Measurements from ENCODE around the gene UBE2N. TPM values are rescaled to one million over a fixed set of nuclear protein-coding genes. Genes with fewer than 3 reads are reported as not detected.

The UBE2N gene, protein sequence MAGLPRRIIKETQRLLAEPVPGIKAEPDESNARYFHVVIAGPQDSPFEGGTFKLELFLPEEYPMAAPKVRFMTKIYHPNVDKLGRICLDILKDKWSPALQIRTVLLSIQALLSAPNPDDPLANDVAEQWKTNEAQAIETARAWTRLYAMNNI
- 134 and 154 TPM in 2 replicates for total RNA-seq (2014; rRNA removed; shearing (Covaris generic))
- 328 and 385 TPM in 2 replicates for polyA plus RNA-seq (2016; fragmentation: Nextera tagmentation; extraction: Ambion mirVana)
- long read RNA-seq, full-length matches to known transcripts: 104 of 112 reads
- long read RNA-seq, partial matches to known transcripts: 1 of 112 reads
- long read RNA-seq, other reads (novel, unspliced or antisense): 7 of 112 reads

DNA sequence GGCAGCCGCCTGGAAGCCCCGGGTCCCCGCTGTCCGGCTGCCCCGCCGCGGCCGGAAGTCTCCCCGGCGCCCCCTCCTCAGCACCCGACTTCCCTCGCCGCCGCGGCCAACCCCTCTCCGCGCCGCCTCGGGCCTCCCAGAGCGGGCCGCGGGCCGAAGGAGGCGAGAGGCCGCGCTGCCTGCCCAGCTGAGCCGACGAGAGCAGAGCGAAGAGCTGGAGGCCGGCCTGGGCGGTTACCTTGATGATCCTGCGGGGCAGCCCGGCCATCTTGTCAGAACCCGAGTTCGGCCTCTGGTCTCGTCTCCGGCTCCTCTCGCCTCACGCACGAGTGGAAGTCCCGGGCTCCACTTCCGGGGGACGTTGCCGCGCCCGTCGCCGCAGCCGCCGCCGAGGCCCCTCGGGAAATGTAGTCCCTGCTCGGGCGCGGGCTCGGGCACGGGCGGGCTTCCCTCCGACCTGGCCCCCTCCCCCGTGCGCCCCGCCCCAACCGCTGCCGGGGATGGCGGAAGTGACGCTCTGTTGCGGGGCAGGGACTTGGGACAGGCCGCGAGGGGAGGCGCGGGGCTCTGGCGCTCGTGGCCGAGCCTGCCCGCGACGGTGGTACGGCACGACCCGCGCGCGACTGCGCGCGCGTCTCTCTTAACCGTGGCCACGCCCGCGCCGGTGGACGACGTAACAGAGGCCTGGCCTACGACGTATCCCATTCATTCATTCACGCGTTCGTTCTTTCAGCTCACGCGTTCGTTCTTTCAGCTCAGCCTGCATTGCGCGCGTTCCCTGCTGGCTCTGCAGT lies at the start of gene UBE2N:
TSS of gene UBE2N (minus strand) at position 331 of the 794 bp plus-strand sequence. CDS start at position 268, 63 bp downstream.
- peaks cover 4% of the 10 kb centered on the region for H3K27me3 Mint-ChIP-seq (ENCODE audit: insufficient read depth, low read depth, poor library complexity)
- Histone ChIP-seq H3K9me2 (ENCODE audit: insufficient read depth) (no peaks in the 10 kb centered on the region), H3K4me1 (ENCODE audit: insufficient read depth) (peaks cover 43% of the 10 kb centered on the region), H3F3A (replicated peaks; ENCODE audit: low read depth) (no peaks in the 10 kb centered on the region), H2AFZ (peak within 1 kb of the TSS; percentile 77; the same call in 1 of the 2 replicates), H3K79me2 (replicated peaks; ENCODE audit: insufficient read depth) (peaks cover 51% of the 10 kb centered on the region), H3K4me3 (peak within 1 kb of the TSS; percentile 93), H3K27me3 (ENCODE audit: insufficient read depth) (no peaks in the 10 kb centered on the region), H3K4me2 (peak within 1 kb of the TSS; percentile 97), H3K36me3 (ENCODE audit: insufficient read depth) (no peaks in the 10 kb centered on the region), H4K20me1 (replicated peaks; ENCODE audit: insufficient read depth) (peaks cover 40% of the 10 kb centered on the region), H3K27ac (ENCODE audit: low read depth) (peak within 1 kb of the TSS; percentile 94)
- peak; percentile 89 for TF ChIP-seq CREB1 (CRISPR knock-in tag; IDR thresholded peaks at IDR 0.05; ENCODE audit: low read depth)
- TF ChIP-seq, protein P1, sequence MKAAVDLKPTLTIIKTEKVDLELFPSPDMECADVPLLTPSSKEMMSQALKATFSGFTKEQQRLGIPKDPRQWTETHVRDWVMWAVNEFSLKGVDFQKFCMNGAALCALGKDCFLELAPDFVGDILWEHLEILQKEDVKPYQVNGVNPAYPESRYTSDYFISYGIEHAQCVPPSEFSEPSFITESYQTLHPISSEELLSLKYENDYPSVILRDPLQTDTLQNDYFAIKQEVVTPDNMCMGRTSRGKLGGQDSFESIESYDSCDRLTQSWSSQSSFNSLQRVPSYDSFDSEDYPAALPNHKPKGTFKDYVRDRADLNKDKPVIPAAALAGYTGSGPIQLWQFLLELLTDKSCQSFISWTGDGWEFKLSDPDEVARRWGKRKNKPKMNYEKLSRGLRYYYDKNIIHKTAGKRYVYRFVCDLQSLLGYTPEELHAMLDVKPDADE (IDR thresholded peaks at IDR 0.05): peak; percentile 94
- TF ChIP-seq POLR2AphosphoS5 (IDR thresholded peaks at IDR 0.05; ENCODE audit: low read depth): peak; percentile 92
- TF ChIP-seq ZNF331 (CRISPR knock-in tag; IDR thresholded peaks at IDR 0.05; ENCODE audit: low read depth): no peak
- peaks cover 3% of the 10 kb centered on the region; the same call in 2 of the 3 replicates for H3K9me3 Mint-ChIP-seq
- peaks cover 42% of the 10 kb centered on the region for H3K4me1 Mint-ChIP-seq
- ATAC-seq: peak; percentile 87
- peak within 1 kb of the TSS; percentile 99 for H3K27ac Mint-ChIP-seq
- peaks cover 7% of the 10 kb centered on the region; the same call in 1 of the 3 replicates for H3K36me3 Mint-ChIP-seq (ENCODE audit: low read depth)
- H3K4me3 Mint-ChIP-seq: peak within 1 kb of the TSS; percentile 96
- peak; percentile 96 for DNase-seq (ENCODE audit: low spot score)

DNA sequence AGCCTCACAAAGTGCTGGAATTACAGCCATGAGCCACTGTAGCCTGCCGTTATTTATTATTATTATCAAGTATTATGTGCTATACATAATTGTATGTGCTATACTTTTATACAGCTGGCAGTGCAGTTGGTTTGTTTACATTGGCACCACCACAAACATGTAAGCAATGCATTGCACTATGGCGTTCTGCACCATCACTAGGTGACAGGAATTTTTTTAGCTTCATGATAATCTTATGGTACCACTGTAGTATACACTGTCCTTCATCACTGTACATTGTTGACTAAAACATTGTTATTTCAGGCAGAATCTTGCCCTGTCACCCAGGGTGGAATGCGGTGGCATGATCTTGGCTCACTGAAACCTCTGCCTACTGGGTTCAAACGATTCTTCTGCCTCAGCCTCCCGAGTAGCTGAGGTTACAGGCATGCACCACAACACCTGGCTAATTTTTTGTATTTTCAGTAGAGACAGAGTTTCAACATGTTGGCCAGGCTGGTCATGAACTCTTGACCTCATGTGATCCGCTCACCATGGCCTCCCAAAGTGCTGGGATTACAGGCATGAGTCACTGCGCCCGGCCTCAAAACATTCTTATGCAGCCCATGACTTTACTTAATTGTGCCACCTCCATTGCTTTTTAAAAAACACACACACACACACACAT lies 42.7 kb upstream of the UBE2N start:
- H3K4me2 ChIP-seq: no peak overlapping the region
- H3K4me3 ChIP-seq: no peak overlapping the region
- H3K27ac Mint-ChIP-seq: no peak overlapping the region

More for the DNA sequence above, 42.7 kb upstream of the UBE2N start:
- Mint-ChIP-seq H3K4me3 (no peak overlapping the region), H3K9me3 (no peaks in the 10 kb centered on the region), H3K4me1 (no peaks in the 10 kb centered on the region), H3K27me3 (ENCODE audit: insufficient read depth, low read depth, poor library complexity) (no peaks in the 10 kb centered on the region), H3K36me3 (ENCODE audit: low read depth) (peaks cover 41% of the 10 kb centered on the region)
- H3K27me3 ChIP-seq (ENCODE audit: insufficient read depth): no peaks in the 10 kb centered on the region
- H3K4me1 ChIP-seq (ENCODE audit: insufficient read depth): no peaks in the 10 kb centered on the region
- TF ChIP-seq EZH2 (IDR thresholded peaks at IDR 0.05; ENCODE audit: low read depth, unreplicated experiment): no peak
- no peak overlapping the region for H3K27ac ChIP-seq (ENCODE audit: low read depth)
- peaks cover 22% of the 10 kb centered on the region; the same call in 1 of the 2 replicates for H4K20me1 ChIP-seq (replicated peaks; ENCODE audit: insufficient read depth)
- ATAC-seq (no peak), DNase-seq (ENCODE audit: low spot score) (no peak)
- H3F3A ChIP-seq (replicated peaks; ENCODE audit: low read depth): 0 out of 2 replicates have a peak, but pooled peaks cover 2% of the 10 kb centered on the region
- no peaks in the 10 kb centered on the region for H3K9me2 ChIP-seq (ENCODE audit: insufficient read depth)
- H3K36me3 ChIP-seq (ENCODE audit: insufficient read depth): peaks cover 74% of the 10 kb centered on the region
- H2AFZ ChIP-seq: no peak overlapping the region
- peaks cover 30% of the 10 kb centered on the region for H3K79me2 ChIP-seq (replicated peaks; ENCODE audit: insufficient read depth)

All from GM23338 (cell line).